HEK293T (cell line): Measurements from ENCODE around the gene KIF4A.
"Not testable (repeated sequence)": the region's sequence is repeated elsewhere in the genome, so short reads cannot be mapped to it uniquely, and the experiment has no call there.

Experiments
- L3MBTL2 ChIP-seq: fragments of 450-650 bp; conservative IDR thresholded peaks from 2 replicates; pipeline ENCODE4 v1.6.1; 2016; ENCODE audit warnings: mild to moderate bottlenecking
- SP1 ChIP-seq: fragments of 450-650 bp; IDR thresholded peaks from 2 replicates; pipeline ENCODE4 v1.6.1; 2017
- TF ChIP-seq, protein P1 (sequence below): fragments of 450-650 bp; IDR thresholded peaks from 2 replicates; pipeline ENCODE4 v1.6.1; 2016

DNA sequence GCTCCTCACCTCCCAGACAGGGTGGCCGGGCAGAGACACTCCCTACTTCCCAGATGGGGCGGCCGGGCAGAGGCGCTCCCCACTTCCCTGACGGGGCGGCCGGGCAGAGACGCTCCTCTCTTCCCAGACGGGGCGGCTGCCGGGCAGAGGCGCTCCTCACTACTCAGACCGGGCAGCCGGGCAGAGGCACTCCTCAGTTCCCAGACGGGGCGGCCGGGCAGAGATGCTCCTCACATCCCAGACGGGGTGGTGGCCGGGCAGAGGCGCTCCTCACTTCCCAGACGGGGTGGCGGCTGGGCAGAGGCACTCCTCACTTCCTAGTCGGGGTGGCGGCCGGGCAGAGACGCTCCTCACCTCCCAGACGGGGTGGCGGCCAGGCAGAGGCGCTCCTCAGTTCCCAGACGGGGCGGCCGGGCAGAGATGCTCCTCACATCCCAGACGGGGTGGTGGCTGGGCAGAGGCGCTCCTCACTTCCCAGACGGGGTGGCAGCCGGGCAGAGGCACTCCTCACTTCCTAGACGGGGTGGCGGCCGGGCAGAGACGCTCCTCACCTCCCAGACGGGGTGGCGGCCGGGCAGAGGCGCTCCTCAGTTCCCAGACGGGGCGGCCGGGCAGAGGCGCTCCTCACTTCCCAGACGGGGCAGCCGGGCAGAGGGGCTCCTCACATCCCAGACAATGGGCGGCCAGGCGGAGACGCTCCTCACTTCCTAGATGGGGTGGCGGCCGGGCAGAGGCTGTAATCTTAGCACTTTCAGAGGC, 59.6 kb downstream of the KIF4A start:
- TF ChIP-seq SP1, L3MBTL2: not testable (repeated sequence)
- TF ChIP-seq, protein P1, sequence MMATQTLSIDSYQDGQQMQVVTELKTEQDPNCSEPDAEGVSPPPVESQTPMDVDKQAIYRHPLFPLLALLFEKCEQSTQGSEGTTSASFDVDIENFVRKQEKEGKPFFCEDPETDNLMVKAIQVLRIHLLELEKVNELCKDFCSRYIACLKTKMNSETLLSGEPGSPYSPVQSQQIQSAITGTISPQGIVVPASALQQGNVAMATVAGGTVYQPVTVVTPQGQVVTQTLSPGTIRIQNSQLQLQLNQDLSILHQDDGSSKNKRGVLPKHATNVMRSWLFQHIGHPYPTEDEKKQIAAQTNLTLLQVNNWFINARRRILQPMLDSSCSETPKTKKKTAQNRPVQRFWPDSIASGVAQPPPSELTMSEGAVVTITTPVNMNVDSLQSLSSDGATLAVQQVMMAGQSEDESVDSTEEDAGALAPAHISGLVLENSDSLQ = not testable (repeated sequence)
